ENCODE data around the gene GRPEL1.

The GRPEL1 gene

DNA sequence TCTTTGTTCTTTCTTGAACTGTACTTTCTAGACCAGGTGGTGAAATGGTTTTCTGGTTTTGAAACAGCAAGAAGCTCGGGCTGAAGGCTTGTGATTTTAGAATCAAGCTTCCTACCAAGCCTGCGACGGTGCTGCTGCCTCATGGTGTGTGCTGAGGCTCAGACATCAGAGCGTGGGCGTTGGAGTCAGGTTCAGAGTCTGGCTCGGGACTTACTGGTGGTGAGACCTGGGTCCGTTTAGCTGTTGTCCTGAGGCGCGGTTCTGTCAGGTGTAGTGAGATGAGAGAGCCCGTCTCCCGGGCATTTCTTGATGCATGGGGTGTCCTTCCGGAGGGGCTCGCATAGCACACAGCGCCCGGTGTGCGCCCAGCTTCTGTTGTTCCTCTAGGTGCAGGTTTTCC, 44.4 kb downstream of the GRPEL1 start:
- DNase-seq (ENCODE audit: low read depth), result no peak

GRCh38 chr4:7021930-7022664, 45.8 kb downstream of the GRPEL1 start:
- no peak for DNase-seq (ENCODE audit: low read depth)

GRCh38 chr4:7021355-7021754, 46.5 kb downstream of the GRPEL1 start:
- DNase-seq (ENCODE audit: low read depth), result no peak

GRCh38 chr4:7020856-7021255, 47.0 kb downstream of the GRPEL1 start:
- DNase-seq (ENCODE audit: low read depth), result no peak

GRCh38 chr4:7020290-7020689, 47.6 kb downstream of the GRPEL1 start:
- DNase-seq (ENCODE audit: low read depth), result no peak

DNA sequence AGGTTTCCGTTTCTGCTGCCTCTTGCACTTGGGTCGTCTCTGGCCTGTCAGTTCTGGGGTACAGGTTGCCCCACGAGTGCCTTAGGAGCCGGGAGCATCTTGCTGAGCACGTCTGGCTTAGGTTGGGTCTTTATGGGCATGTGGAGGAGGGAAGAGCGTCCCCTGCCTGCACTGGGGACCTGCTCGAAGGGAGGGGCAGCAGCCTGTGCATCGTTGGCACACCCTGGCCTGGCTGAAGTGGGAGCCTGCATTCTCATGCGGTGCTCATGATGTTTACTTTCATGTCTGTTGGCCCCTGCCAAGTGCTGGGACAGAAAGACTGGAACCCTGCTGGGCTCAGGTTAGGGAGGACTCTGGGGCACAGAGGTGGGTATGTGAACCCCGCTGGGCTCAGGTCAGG, 48.5 kb downstream of the GRPEL1 start:
- no peak for DNase-seq (ENCODE audit: low read depth)

- DNase-seq (ENCODE audit: low read depth), result no peak
Measured at GRCh38 chr4:7018281-7018680, 49.6 kb downstream of the GRPEL1 start.

- no peak for DNase-seq (ENCODE audit: low read depth)
Measured at GRCh38 chr4:7017446-7018048, 50.3 kb downstream of the GRPEL1 start.

GRCh38 chr4:7016512-7016911, 51.4 kb downstream of the GRPEL1 start:
- no peak for DNase-seq (ENCODE audit: low read depth)

- DNase-seq (ENCODE audit: low read depth), result no peak
Measured at GRCh38 chr4:7016086-7016485, 51.8 kb downstream of the GRPEL1 start.

GRCh38 chr4:7015383-7016035, 52.4 kb downstream of the GRPEL1 start:
- no peak for DNase-seq (ENCODE audit: low read depth)

- no peak for DNase-seq (ENCODE audit: low read depth)
Measured at GRCh38 chr4:7014815-7015214, 53.0 kb downstream of the GRPEL1 start.

GRCh38 chr4:7013175-7013574, 54.7 kb downstream of the GRPEL1 start:
- no peak for DNase-seq (ENCODE audit: low read depth)

- DNase-seq (ENCODE audit: low read depth), result no peak
Measured at GRCh38 chr4:7009564-7009963, 58.3 kb downstream of the GRPEL1 start.
